GM19324 (cell line): ENCODE results near the gene SPOCK2.

ENCODE experiments used
- ATAC-seq: cut with Tn5 transposase; IDR thresholded peaks from one replicate; pipeline ENCODE4 v1.9.1; 2021; ENCODE audit warnings: mild to moderate bottlenecking, moderate library complexity; ENCODE audit not compliant: unreplicated experiment, low FRiP score

SPOCK2 gene

GRCh38 chr10:72074574-72075375 lies 13.6 kb downstream of the SPOCK2 start:
- ATAC-seq: no peak

GRCh38 chr10:72073708-72074573 lies 14.4 kb downstream of the SPOCK2 start:
- ATAC-seq: no peak

GRCh38 chr10:72072639-72073038 lies 15.7 kb downstream of the SPOCK2 start:
- no peak for ATAC-seq

DNA sequence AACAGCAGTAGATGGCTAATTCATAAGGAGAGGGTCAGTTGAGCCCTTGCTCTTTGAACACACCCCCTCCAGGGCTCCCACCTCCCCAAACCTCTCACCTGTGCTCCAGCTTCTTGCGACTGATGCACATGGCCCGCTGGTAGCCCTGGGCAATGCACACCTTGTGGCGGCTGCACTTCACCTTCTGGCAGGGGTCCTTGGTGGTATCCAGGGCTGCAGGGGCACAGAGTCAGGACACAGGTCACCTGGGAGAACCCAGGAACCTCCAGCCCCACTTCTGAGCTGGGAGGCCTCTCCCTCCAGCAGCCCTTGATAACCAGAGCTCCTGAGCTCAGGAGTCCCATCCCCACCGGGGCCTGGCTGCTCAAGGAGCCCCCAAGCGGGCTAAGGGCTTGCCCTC lies 16.3 kb downstream of the SPOCK2 start:
- ATAC-seq: no peak

- no peak for ATAC-seq
Observed at GRCh38 chr10:72069751-72070526, 18.4 kb downstream of the SPOCK2 start.

DNA sequence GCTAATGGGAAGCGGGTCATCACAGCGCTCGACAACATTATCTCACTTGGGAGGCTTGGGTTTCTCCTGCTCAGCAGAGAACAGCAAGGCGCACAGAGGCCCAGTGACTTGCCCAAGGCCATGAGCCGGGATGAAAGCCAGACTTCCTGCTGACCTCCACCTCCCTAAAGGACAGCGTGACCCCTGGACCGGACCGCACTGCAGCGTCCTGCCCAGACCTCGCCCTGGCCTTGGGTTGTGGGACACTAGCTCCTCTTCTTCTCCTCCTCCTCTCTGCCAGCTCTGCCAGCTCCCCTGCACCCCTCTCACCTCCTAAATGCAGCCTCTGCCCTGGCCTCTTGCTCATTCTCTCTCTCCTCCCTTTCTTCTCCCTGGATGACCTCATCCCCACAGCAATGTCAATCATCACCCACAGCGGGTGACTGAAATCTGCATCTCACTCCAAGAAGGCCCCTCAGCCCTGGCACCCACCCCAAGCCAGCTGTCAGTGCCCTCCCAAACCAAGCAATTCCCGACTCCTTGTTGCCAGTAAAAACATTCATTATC lies 19.4 kb downstream of the SPOCK2 start:
- no peak for ATAC-seq

DNA sequence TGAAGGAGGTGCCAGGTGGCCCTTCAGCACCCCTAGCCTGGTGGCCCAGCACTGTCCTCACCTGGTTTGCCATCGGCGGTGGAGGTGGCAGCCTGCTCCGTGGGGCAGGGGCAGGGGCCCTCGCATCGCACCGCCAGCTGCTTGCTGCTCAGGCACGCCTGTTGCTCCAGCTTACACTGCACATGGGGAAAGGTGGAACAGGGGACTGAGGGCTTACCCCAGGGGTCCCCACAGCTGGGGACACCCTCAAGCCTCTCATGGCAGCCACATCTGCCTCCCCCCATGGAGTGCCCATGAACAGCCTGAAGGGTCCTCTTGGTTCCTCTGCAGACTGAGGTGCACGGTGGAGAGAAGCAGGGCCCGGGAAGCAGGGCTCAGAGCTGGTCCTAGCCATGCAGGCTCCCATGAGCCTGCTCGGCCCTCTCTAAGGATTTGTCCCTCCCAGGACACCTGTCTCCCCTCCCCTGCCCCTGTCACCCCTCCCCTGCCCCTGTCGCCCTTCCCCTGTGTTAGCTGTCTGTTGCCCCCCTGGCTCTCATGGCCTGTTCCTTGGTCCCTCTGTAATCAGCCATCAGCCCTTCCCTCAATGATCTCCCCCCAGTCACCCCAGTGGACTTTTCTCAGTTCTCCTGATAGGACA lies 20.1 kb downstream of the SPOCK2 start:
- no peak for ATAC-seq

- no peak for ATAC-seq
Observed at GRCh38 chr10:72067463-72068125, 20.8 kb downstream of the SPOCK2 start.

- ATAC-seq: no peak
Observed at GRCh38 chr10:72066318-72067284, 21.8 kb downstream of the SPOCK2 start.

DNA sequence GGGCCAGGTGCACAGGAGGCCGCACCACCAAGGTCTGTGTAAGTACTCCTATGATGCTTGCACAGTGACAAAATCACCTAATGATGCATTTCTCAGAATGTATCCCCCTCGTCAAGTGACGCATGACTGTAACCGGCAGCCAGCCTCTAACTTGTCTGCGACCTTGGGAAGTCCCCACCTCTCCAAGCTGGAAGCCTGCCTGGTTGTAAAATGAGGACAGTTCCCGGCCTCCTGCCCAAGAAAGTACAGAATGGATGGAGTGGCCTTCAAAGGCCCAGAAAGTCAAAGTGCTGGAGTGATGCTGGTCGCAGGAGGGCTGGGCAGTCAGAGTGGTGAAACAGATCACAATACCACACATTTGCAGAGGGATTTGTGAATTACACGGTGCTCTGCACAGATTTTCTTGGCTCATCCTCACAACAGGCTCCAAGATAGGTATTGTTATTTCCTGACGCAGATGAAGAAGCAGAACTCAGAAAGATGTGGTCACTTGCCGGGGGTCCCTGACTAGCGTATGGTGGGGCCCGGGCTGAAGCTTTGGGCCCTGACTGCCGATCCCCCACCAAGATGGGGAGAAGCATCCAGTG lies 22.8 kb downstream of the SPOCK2 start:
- no peak for ATAC-seq

DNA sequence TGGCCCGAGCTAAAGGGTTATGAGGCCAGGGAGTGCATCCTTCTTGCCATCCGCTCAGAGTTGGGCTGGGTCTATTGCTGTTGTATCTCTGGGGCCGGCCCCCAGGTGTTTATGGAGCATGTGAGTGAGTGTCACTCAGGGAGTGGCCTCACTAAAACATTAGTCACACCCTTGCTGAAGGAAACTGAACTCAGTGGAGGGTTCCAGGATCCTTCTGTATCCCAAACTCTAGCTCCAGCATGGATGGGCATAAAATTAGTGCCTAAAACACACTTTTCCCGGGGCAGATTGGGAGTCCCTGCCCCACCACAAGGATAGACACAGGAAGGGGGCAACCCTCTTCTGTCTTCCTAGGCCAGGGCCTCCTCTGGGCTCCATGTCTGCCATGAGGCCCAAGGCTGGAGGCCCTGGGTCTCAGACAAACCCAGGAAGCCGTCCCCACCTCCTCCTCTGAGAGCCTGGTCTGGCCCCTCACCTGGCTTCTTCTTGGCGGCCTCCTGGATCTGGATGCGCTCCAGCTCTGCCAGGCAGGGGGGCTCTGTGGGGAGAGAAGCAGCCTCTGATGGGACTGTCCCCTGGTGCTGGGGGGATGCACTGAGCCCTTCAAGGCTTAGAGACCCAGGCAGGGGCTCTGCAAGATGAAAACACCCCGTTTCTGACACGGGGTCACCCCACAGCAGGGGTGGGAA lies 24.5 kb downstream of the SPOCK2 start:
- ATAC-seq: no peak

DNA sequence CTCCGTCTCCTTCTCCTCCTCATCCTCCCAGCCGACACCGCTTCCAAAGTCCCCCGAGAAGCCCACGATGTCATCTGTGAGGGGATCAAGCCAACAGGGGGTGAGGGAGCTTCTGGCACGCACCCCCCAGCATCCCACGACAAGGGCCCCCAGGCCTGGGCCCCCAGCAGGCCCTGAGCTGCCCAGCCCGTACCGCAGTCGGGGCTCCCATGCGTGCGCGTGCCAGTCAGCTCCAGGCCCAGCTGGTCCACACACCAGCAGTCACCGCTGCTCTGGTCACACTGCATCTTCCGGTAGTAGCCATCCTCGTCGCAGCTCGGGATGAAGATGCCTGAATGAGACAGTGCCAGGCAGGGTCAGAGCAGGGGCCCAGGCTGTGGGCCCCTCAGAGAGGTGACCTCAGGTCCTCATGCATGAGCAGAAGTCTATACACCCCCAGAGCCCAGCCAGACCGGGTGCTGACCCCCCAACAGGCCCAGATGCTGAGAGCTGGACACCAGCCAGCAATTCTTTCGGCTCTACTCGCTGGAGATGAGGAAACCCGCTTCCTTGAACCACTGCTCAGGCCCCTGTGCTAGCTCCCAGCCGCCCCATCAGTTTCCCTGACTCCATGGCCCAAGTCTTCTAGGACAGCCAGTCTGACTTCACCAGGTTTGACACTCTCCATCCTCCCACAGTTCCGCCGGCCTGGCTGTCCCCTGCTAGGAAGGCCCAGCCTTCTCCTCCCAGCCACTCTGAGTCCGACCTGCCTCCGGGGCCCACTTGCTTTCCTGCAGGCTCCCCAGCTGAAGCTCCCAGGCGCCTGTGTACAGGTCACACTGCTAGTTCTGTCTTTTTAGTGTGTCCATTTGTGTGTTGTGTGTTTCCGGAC lies 25.3 kb downstream of the SPOCK2 start:
- ATAC-seq: no peak

GRCh38 chr10:72062382-72062781 lies 26.0 kb downstream of the SPOCK2 start:
- no peak for ATAC-seq

GRCh38 chr10:72061930-72062329 lies 26.4 kb downstream of the SPOCK2 start:
- ATAC-seq: no peak

DNA sequence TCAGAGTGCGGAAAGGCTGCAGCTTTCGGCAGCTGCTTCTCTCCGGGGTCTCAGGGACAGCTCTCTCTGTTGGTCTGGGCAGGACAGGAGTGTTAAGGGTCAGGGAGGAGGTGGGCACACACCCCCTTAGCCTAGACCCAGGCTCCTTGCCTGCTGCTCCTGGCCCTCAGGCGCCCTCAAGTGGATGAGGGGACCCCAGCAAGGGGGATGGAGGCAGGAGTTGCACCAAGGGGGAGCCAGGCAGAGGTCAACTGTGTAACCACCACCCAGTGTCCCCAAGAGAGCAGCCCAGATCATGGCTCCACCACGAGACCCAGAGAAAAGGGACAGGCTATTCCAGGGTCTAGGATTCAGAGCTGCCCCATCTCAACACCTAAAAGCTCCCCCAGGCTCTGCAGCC lies 26.9 kb downstream of the SPOCK2 start:
- ATAC-seq: no peak
